HUES64 (cell line): Measurements from ENCODE around the gene KEL.
A peak's percentile ranks its signal among the peaks of the same experiment; 100 is the strongest.

ENCODE experiments used
- H3K27ac ChIP-seq: 2 replicates; pipeline ENCODE4 v1.7.0; 2013; ENCODE audit warnings: low read depth, low read length, inconsistent platforms
- H3K27me3 ChIP-seq: 2 replicates; pipeline ENCODE4 v1.6.1; 2013; ENCODE audit warnings: mild to moderate bottlenecking, low read length; ENCODE audit not compliant: insufficient read depth
- H3K36me3 ChIP-seq: 2 replicates; pipeline ENCODE4 v1.6.1; 2013; ENCODE audit warnings: mild to moderate bottlenecking, low read length; ENCODE audit not compliant: insufficient read depth
- H3K4me1 ChIP-seq: 2 replicates; pipeline ENCODE4 v1.6.1; 2013; ENCODE audit warnings: mild to moderate bottlenecking, low read length, moderate library complexity; ENCODE audit not compliant: insufficient read depth
- H3K4me3 ChIP-seq: 2 replicates; pipeline ENCODE4 v1.5.1; 2013; ENCODE audit warnings: mild to moderate bottlenecking, low read length, moderate library complexity
- H3K9ac ChIP-seq: 2 replicates; pipeline ENCODE4 v1.6.1; 2013; ENCODE audit warnings: mild to moderate bottlenecking, low read depth, low read length
- H3K9me3 ChIP-seq: 2 replicates; pipeline ENCODE4 v1.6.1; 2013; ENCODE audit warnings: low read depth, low read length; ENCODE audit not compliant: insufficient read depth
- WGBS: fragments of 150-250, 120-280 bp; methylation state at CpG from one replicate; pipeline ENCODE4 v1.1.7; 2013; ENCODE audit warnings: missing lambda C conversion rate; 5-methylcytosine and 5-hydroxymethylcytosine counted together

Gene KEL

GRCh38 chr7:142961595-142961972, 579 bp downstream of the KEL start:
- 88% methylated on average over 4 of the region's 4 CpGs for WGBS
- Histone ChIP-seq H3K4me1 (peaks cover 48% of the 10 kb centered on the region), H3K4me3 (0 out of 2 replicates have a peak overlapping the region, but pooled peaks have one; percentile 15), H3K9ac (no peak overlapping the region), H3K36me3 (no peaks in the 10 kb centered on the region), H3K9me3 (no peaks in the 10 kb centered on the region), H3K27me3 (no peaks in the 10 kb centered on the region), H3K27ac (no peak overlapping the region)

GRCh38 chr7:142960955-142961512, 1.1 kb downstream of the KEL start:
- 0 out of 2 replicates have a peak, but pooled peaks cover 1% of the 10 kb centered on the region for H3K9me3 ChIP-seq
- no peak overlapping the region for H3K9ac ChIP-seq
- H3K36me3 ChIP-seq = no peaks in the 10 kb centered on the region
- H3K4me3 ChIP-seq = no peak overlapping the region
- WGBS = 91% methylated on average over 5 of the region's 5 CpGs
- H3K27me3 ChIP-seq = no peaks in the 10 kb centered on the region
- no peak overlapping the region for H3K27ac ChIP-seq
- H3K4me1 ChIP-seq = peaks cover 49% of the 10 kb centered on the region

- no peak overlapping the region for H3K9ac ChIP-seq
- peak overlapping the region; percentile 34; the same call in 1 of the 2 replicates for H3K27ac ChIP-seq
- H3K27me3 ChIP-seq = no peaks in the 10 kb centered on the region
- no peak overlapping the region for H3K4me3 ChIP-seq
- H3K9me3 ChIP-seq = peaks cover 11% of the 10 kb centered on the region
- peaks cover 49% of the 10 kb centered on the region for H3K4me1 ChIP-seq
- H3K36me3 ChIP-seq = no peaks in the 10 kb centered on the region
These were observed 3.0 kb downstream of the KEL start for GRCh38 chr7:142959202-142959601.

DNA sequence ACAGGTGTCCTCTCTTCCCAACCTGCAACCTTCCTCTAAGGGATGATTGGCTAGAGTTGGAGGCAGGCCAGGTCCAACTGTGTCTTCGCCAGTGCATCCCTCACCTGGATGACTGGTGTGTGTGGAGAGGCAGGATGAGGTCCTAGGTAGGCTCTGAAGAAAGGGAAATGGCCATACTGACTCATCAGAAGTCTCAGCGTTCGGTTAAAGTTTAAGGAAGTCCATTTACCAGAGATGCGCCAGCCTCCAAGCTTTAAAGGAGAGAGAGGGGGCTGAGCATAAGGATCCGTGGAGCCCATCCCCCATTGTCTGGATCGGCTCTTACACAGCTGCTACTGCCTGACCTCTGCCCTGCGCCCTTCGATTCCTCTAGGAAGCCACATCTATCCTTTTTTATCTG, 4.4 kb downstream of the KEL start:
- no peak overlapping the region for H3K9ac ChIP-seq
- H3K36me3 ChIP-seq = no peaks in the 10 kb centered on the region
- H3K27ac ChIP-seq = no peak overlapping the region
- no peaks in the 10 kb centered on the region for H3K27me3 ChIP-seq
- H3K4me3 ChIP-seq = no peak overlapping the region
- peaks cover 42% of the 10 kb centered on the region for H3K4me1 ChIP-seq
- WGBS = 81% methylated on average over 8 of the region's 8 CpGs
- peaks cover 11% of the 10 kb centered on the region for H3K9me3 ChIP-seq

DNA sequence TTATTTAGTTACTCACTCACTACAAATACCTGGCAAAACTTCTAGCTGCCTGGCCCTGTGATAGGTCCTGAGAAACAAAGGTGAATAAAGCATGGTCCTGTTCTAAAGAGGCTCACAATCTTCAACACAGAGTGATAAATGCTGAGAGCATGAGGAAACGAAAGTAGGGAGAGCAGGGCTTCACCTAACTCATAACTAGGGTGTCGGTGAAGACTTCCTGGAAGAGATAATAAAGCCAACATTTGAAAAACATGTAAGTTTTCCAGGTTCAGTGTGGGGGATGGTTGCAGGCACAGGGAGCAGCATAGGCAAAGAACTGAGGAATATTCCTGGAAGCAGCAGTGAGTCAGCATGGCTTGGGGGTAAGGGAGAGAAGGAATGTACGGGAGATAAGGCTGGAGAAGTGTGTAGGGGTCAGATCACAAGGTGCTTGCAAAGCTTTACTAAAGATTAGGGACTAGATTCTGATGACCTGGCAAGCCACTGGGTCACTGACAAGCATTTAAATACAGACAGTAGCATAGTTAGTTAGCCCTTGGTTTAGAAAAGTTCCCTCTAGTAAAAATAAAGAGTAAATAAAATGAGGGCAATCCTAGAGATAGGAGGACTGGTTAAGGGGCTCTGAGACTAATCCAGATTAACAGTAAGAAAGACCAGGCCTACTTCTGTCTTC, 5.1 kb downstream of the KEL start:
- no peak overlapping the region; the same call in 1 of the 2 replicates for H3K27ac ChIP-seq
- H3K4me3 ChIP-seq = no peak overlapping the region
- H3K27me3 ChIP-seq = no peaks in the 10 kb centered on the region
- H3K36me3 ChIP-seq = no peaks in the 10 kb centered on the region
- no peak overlapping the region for H3K9ac ChIP-seq
- H3K9me3 ChIP-seq = peaks cover 11% of the 10 kb centered on the region
- WGBS = 80% methylated on average over 3 of the region's 3 CpGs
- H3K4me1 ChIP-seq = peaks cover 36% of the 10 kb centered on the region

GRCh38 chr7:142954680-142955268, 7.4 kb downstream of the KEL start:
- Histone ChIP-seq H3K4me3 (no peak overlapping the region), H3K9ac (no peak overlapping the region), H3K9me3 (peaks cover 11% of the 10 kb centered on the region), H3K4me1 (peaks cover 28% of the 10 kb centered on the region), H3K27ac (no peak overlapping the region), H3K36me3 (no peaks in the 10 kb centered on the region), H3K27me3 (no peaks in the 10 kb centered on the region)

GRCh38 chr7:142950235-142950634, 11.9 kb downstream of the KEL start:
- Histone ChIP-seq H3K27me3 (no peaks in the 10 kb centered on the region), H3K9ac (no peak overlapping the region), H3K27ac (no peak overlapping the region), H3K36me3 (no peaks in the 10 kb centered on the region), H3K4me3 (no peak overlapping the region), H3K9me3 (peaks cover 6% of the 10 kb centered on the region), H3K4me1 (no peaks in the 10 kb centered on the region)

GRCh38 chr7:142948603-142949002, 13.6 kb downstream of the KEL start:
- Histone ChIP-seq H3K4me3 (no peak overlapping the region), H3K36me3 (no peaks in the 10 kb centered on the region), H3K4me1 (no peaks in the 10 kb centered on the region), H3K27me3 (no peaks in the 10 kb centered on the region), H3K9ac (no peak overlapping the region), H3K27ac (no peak overlapping the region), H3K9me3 (no peaks in the 10 kb centered on the region)
- WGBS = 92% methylated on average over 4 of the region's 4 CpGs

- Histone ChIP-seq H3K27me3 (no peaks in the 10 kb centered on the region), H3K9ac (no peak overlapping the region), H3K4me3 (no peak overlapping the region), H3K9me3 (no peaks in the 10 kb centered on the region), H3K27ac (no peak overlapping the region), H3K4me1 (no peaks in the 10 kb centered on the region), H3K36me3 (no peaks in the 10 kb centered on the region)
- WGBS = 86% methylated on average over 3 of the region's 3 CpGs
These were observed 17.2 kb downstream of the KEL start for GRCh38 chr7:142945001-142945400.

- WGBS = 94% methylated on average over 7 of the region's 7 CpGs
- H3K9me3 ChIP-seq = no peaks in the 10 kb centered on the region
These were observed 18.4 kb downstream of the KEL start for GRCh38 chr7:142943706-142944268.

GRCh38 chr7:142942746-142943145, 19.4 kb downstream of the KEL start:
- Histone ChIP-seq H3K4me1 (no peaks in the 10 kb centered on the region), H3K9me3 (no peaks in the 10 kb centered on the region), H3K27me3 (no peaks in the 10 kb centered on the region), H3K9ac (no peak overlapping the region), H3K4me3 (no peak overlapping the region), H3K36me3 (no peaks in the 10 kb centered on the region), H3K27ac (no peak overlapping the region)
- WGBS = 97% methylated on average over 6 of the region's 6 CpGs

More at GRCh38 chr7:142943706-142944268, 18.4 kb downstream of the KEL start:
- H3K36me3 ChIP-seq = no peaks in the 10 kb centered on the region
- H3K4me1 ChIP-seq = no peaks in the 10 kb centered on the region
- no peak overlapping the region for H3K9ac ChIP-seq
- no peak overlapping the region for H3K27ac ChIP-seq
- H3K4me3 ChIP-seq = no peak overlapping the region
- no peaks in the 10 kb centered on the region for H3K27me3 ChIP-seq
